ENCODE data around the gene EEF1E1.

EEF1E1 gene

GRCh38 chr6:8123236-8123635 is 20.9 kb upstream of the EEF1E1 start:
- Histone ChIP-seq H3K9ac (no peak overlapping the region), H3K4me3 (no peak overlapping the region), H3K36me3 (no peaks in the 10 kb centered on the region), H3K4me1 (no peaks in the 10 kb centered on the region), H3K27me3 (no peaks in the 10 kb centered on the region), H3K4me2 (no peak overlapping the region), H4K20me1 (no peaks in the 10 kb centered on the region), H3K9me3 (replicated peaks in 1 of 11) (peaks cover 0 to 8% (median 0%) of the 10 kb centered on the region in 11 experiments; a peak in 5 of 22 replicates), H3K27ac (no peak overlapping the region)
- no peak for TF ChIP-seq Cebpa-rat (IDR thresholded peaks at IDR 0.05)

GRCh38 chr6:8114956-8115355 is 12.6 kb upstream of the EEF1E1 start:
- Histone ChIP-seq H3K4me2 (no peak overlapping the region), H3K27me3 (no peaks in the 10 kb centered on the region)

GRCh38 chr6:8113131-8113654 is 10.8 kb upstream of the EEF1E1 start:
- Histone ChIP-seq H3K27me3 (no peaks in the 10 kb centered on the region), H3K27ac (no peak overlapping the region), H3K36me3 (no peaks in the 10 kb centered on the region), H4K20me1 (no peaks in the 10 kb centered on the region), H3K4me3 (no peak overlapping the region), H3K4me1 (peaks cover 9 to 18% (median 11%) of the 10 kb centered on the region in 10 experiments; a peak in 19 of 20 replicates), H3K4me2 (no peak overlapping the region), H3K9ac (no peak overlapping the region), H3K9me3 (replicated peaks in 1 of 11) (peaks cover 0 to 14% (median 8%) of the 10 kb centered on the region in 11 experiments; a peak in 7 of 22 replicates)
- no peak for TF ChIP-seq Cebpa-rat (IDR thresholded peaks at IDR 0.05)

More at GRCh38 chr6:8114956-8115355, 12.6 kb upstream of the EEF1E1 start:
- no peak overlapping the region for H3K4me3 ChIP-seq
- H4K20me1 ChIP-seq: no peaks in the 10 kb centered on the region
- H3K4me1 ChIP-seq: peaks cover 5 to 12% (median 7%) of the 10 kb centered on the region in 10 experiments; a peak in 15 of 20 replicates
- H3K27ac ChIP-seq: no peak overlapping the region
- peak in 2 of 11 experiments; percentile 12 to 39; a peak in 1 of 22 replicates for TF ChIP-seq Cebpa-rat (IDR thresholded peaks at IDR 0.05)
- H3K9me3 ChIP-seq (replicated peaks in 1 of 11): peaks cover 0 to 14% (median 8%) of the 10 kb centered on the region in 11 experiments; a peak in 7 of 22 replicates
- no peaks in the 10 kb centered on the region for H3K36me3 ChIP-seq
- no peak overlapping the region for H3K9ac ChIP-seq

- Histone ChIP-seq H3K4me2 (peak overlapping the region in 7 of 11 experiments; percentile 0 to 58 (median 38); a peak in 9 of 22 replicates), H4K20me1 (no peaks in the 10 kb centered on the region), H3K27ac (no peak overlapping the region), H3K4me3 (no peak overlapping the region), H3K36me3 (no peaks in the 10 kb centered on the region), H3K9me3 (replicated peaks in 1 of 11) (peaks cover 0 to 12% (median 6%) of the 10 kb centered on the region in 11 experiments; a peak in 8 of 22 replicates), H3K9ac (no peak overlapping the region), H3K27me3 (no peaks in the 10 kb centered on the region), H3K4me1 (peaks cover 9 to 24% (median 14%) of the 10 kb centered on the region in 10 experiments; a peak in 19 of 20 replicates)
- TF ChIP-seq Cebpa-rat (IDR thresholded peaks at IDR 0.05): peak in 2 of 11 experiments; percentile 20 to 43; a peak in 1 of 22 replicates
These were observed 8.4 kb upstream of the EEF1E1 start for GRCh38 chr6:8110725-8111124.

GRCh38 chr6:8110117-8110721 is 7.9 kb upstream of the EEF1E1 start:
- Histone ChIP-seq H3K36me3 (no peaks in the 10 kb centered on the region), H3K27ac (no peak overlapping the region), H4K20me1 (no peaks in the 10 kb centered on the region), H3K27me3 (no peaks in the 10 kb centered on the region), H3K4me2 (peak overlapping the region in 10 of 11 experiments; percentile 0 to 58 (median 34); a peak in 15 of 22 replicates), H3K9ac (no peak overlapping the region), H3K4me1 (peaks cover 9 to 24% (median 14%) of the 10 kb centered on the region in 10 experiments; a peak in 19 of 20 replicates), H3K4me3 (no peak overlapping the region), H3K9me3 (replicated peaks in 1 of 11) (peaks cover 0 to 7% (median under 1%) of the 10 kb centered on the region in 11 experiments; a peak in 6 of 22 replicates)
- no peak for TF ChIP-seq Cebpa-rat (IDR thresholded peaks at IDR 0.05)

- H4K20me1 ChIP-seq: no peaks in the 10 kb centered on the region
- no peak for TF ChIP-seq Cebpa-rat (IDR thresholded peaks at IDR 0.05)
- no peaks in the 10 kb centered on the region for H3K27me3 ChIP-seq
- peak overlapping the region in 3 of 11 experiments; percentile 25 to 58 (median 31); a peak in 4 of 22 replicates for H3K4me2 ChIP-seq
- no peak overlapping the region for H3K27ac ChIP-seq
- H3K9ac ChIP-seq: no peak overlapping the region
- no peaks in the 10 kb centered on the region for H3K36me3 ChIP-seq
- peaks cover 0 to 7% (median 0%) of the 10 kb centered on the region in 11 experiments; a peak in 4 of 22 replicates for H3K9me3 ChIP-seq (replicated peaks in 1 of 11)
- H3K4me1 ChIP-seq: peaks cover 9 to 24% (median 14%) of the 10 kb centered on the region in 10 experiments; a peak in 19 of 20 replicates
- no peak overlapping the region for H3K4me3 ChIP-seq
These were observed 6.6 kb upstream of the EEF1E1 start for GRCh38 chr6:8108759-8109539.

- H3K4me3 ChIP-seq: no peak overlapping the region
- H3K27ac ChIP-seq: peak overlapping the region in 3 of 11 experiments; percentile 8 to 44 (median 21); a peak in 3 of 22 replicates
- H3K36me3 ChIP-seq: no peaks in the 10 kb centered on the region
- no peaks in the 10 kb centered on the region for H4K20me1 ChIP-seq
- H3K27me3 ChIP-seq: no peaks in the 10 kb centered on the region
- TF ChIP-seq Cebpa-rat (IDR thresholded peaks at IDR 0.05): no peak
- H3K4me1 ChIP-seq: peaks cover 9 to 24% (median 14%) of the 10 kb centered on the region in 10 experiments; a peak in 19 of 20 replicates
- peaks cover 0 to 7% (median 0%) of the 10 kb centered on the region in 11 experiments; a peak in 4 of 22 replicates for H3K9me3 ChIP-seq (replicated peaks in 1 of 11)
- H3K9ac ChIP-seq: no peak overlapping the region
- H3K4me2 ChIP-seq: peak overlapping the region in 5 of 11 experiments; percentile 17 to 58 (median 31); a peak in 9 of 22 replicates
These were observed 5.8 kb upstream of the EEF1E1 start for GRCh38 chr6:8108031-8108660.

- peaks cover 11 to 36% (median 18%) of the 10 kb centered on the region in 10 experiments; a peak in 19 of 20 replicates for H3K4me1 ChIP-seq
- peaks cover 0 to 7% (median 0%) of the 10 kb centered on the region in 11 experiments; a peak in 5 of 22 replicates for H3K9me3 ChIP-seq (replicated peaks in 1 of 11)
- no peak for TF ChIP-seq Cebpa-rat (IDR thresholded peaks at IDR 0.05)
- no peaks in the 10 kb centered on the region for H3K27me3 ChIP-seq
- H3K27ac ChIP-seq: no peak overlapping the region
- H4K20me1 ChIP-seq: peaks cover 0 to 1% (median 0%) of the 10 kb centered on the region in 11 experiments; a peak in 2 of 22 replicates
- no peak overlapping the region for H3K4me2 ChIP-seq
- H3K9ac ChIP-seq: no peak overlapping the region
- no peak overlapping the region for H3K4me3 ChIP-seq
- H3K36me3 ChIP-seq: peaks cover 0 to 2% (median under 1%) of the 10 kb centered on the region in 11 experiments; a peak in 5 of 22 replicates
These were observed 3.4 kb upstream of the EEF1E1 start for GRCh38 chr6:8105791-8106190.

Measured in BLaER1 treated with 17β-estradiol and CSF1 and Interleukin-3, amounts not matched to agents 10 nM and 100 nM (cell line).